Measurements from ENCODE around the gene RAC3.

DNA sequence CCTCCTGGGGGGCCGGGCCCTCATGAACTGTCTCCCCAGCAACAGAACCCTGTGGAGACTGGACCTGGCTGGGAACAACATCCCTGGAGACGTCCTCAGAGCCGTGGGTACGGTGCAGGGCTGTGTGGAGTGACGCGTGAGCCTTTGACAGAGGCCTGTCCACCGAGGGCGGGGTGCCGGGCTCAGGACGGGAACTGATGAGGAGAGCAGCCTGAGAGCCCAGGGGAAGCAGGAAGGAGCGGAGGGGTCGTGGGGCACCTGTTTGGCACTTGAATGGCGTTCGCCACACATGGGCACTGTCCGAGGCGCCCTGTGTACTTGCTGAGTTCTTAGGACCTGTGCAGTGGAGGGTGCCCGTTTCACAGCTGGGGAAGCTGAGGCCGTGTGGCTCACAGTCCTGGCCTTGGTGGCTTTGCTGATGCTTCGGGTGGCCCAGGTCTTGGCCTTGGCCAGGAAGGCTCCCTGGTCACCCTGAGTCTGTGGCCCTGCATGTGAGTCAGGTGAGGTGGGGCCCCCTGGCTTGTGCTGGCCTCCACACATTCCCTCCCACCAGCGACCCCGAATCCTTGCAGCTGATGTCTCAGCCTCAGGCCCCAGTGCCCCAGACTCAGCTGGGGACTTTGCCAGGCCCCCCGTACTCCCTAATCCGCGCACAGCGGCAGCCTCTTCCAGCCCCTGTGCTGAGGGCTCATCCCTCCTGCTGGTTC is 5.9 kb upstream of the RAC3 start:
- TF ChIP-seq EZH2phosphoT487 (IDR thresholded peaks at IDR 0.05; ENCODE audit: insufficient read depth, low read depth) (no peak), EZH2 (IDR thresholded peaks at IDR 0.05; ENCODE audit: insufficient read depth, poor library complexity, severe bottlenecking) (no peak)

Data from GM23248 (cell line).